HEK293 (cell line): Measurements from ENCODE around the gene TIMM44.

Source experiments
- EGR2 ChIP-seq: fragments of 450-650 bp; formaldehyde crosslinking; IDR thresholded peaks from 2 replicates; pipeline ENCODE4 v1.5.1; 2016; ENCODE audit warnings: low read depth, missing biosample characterization, missing genetic modification characterization
- GLIS1 ChIP-seq: fragments of 450-650 bp; formaldehyde crosslinking; IDR thresholded peaks from 2 replicates; pipeline ENCODE4 v1.5.1; 2016; ENCODE audit warnings: missing biosample characterization, missing genetic modification characterization
- KLF1 ChIP-seq: fragments of 450-650 bp; formaldehyde crosslinking; IDR thresholded peaks from 2 replicates; pipeline ENCODE4 v1.5.1; 2016; ENCODE audit warnings: missing biosample characterization, missing genetic modification characterization
- KLF10 ChIP-seq: fragments of 450-650 bp; IDR thresholded peaks from 2 replicates; pipeline ENCODE4 v1.5.1; 2018; ENCODE audit warnings: missing biosample characterization, mild to moderate bottlenecking, missing genetic modification characterization
- KLF9 ChIP-seq: fragments of 450-650 bp; formaldehyde crosslinking; IDR thresholded peaks from 2 replicates; pipeline ENCODE4 v1.5.1; 2016; ENCODE audit warnings: missing biosample characterization, missing genetic modification characterization, low read depth
- PRDM1 ChIP-seq: fragments of 450-650 bp; formaldehyde crosslinking; IDR thresholded peaks from 2 replicates; pipeline ENCODE4; 2016; ENCODE audit warnings: missing biosample characterization, missing genetic modification characterization
- SP2 ChIP-seq: fragments of 450-650 bp; formaldehyde crosslinking; IDR thresholded peaks from 2 replicates; pipeline ENCODE4 v1.5.1; 2016; ENCODE audit warnings: missing biosample characterization, missing genetic modification characterization
- SP7 ChIP-seq: fragments of 450-650 bp; formaldehyde crosslinking; IDR thresholded peaks from 2 replicates; pipeline ENCODE4 v1.5.1; 2016; ENCODE audit warnings: missing biosample characterization, missing genetic modification characterization
- WT1 ChIP-seq: fragments of 450-650 bp; formaldehyde crosslinking; IDR thresholded peaks from 2 replicates; pipeline ENCODE4 v1.5.1; 2016; ENCODE audit warnings: missing biosample characterization, missing genetic modification characterization
- ZBTB11 ChIP-seq: fragments of 450-650 bp; formaldehyde crosslinking; conservative IDR thresholded peaks from 2 replicates; pipeline ENCODE4 v1.5.1; 2016; ENCODE audit warnings: low read depth, missing biosample characterization, missing genetic modification characterization
- ZBTB17 ChIP-seq: fragments of 450-650 bp; formaldehyde crosslinking; IDR thresholded peaks from 2 replicates; pipeline ENCODE4 v1.5.1; 2016; ENCODE audit warnings: missing biosample characterization, missing genetic modification characterization
- ZBTB44 ChIP-seq: fragments of 450-650 bp; IDR thresholded peaks from 2 replicates; pipeline ENCODE4 v1.5.1; 2018; ENCODE audit warnings: missing biosample characterization, mild to moderate bottlenecking, missing genetic modification characterization
- ZBTB8A ChIP-seq: fragments of 450-650 bp; formaldehyde crosslinking; IDR thresholded peaks from 2 replicates; pipeline ENCODE4 v1.5.1; 2016; ENCODE audit warnings: missing biosample characterization, missing genetic modification characterization
- ZEB2 ChIP-seq: fragments of 450-650 bp; formaldehyde crosslinking; IDR thresholded peaks from 2 replicates; pipeline ENCODE4 v1.5.1; 2016; ENCODE audit warnings: missing biosample characterization, missing genetic modification characterization
- ZFHX2 ChIP-seq: fragments of 450-650 bp; formaldehyde crosslinking; conservative IDR thresholded peaks from 2 replicates; pipeline ENCODE4 v1.5.1; 2016; ENCODE audit warnings: missing biosample characterization, missing genetic modification characterization
- ZFP69B ChIP-seq: fragments of 450-650 bp; formaldehyde crosslinking; IDR thresholded peaks from 2 replicates; pipeline ENCODE4 v1.5.1; 2016; ENCODE audit warnings: missing biosample characterization, missing genetic modification characterization
- ZNF121 ChIP-seq: fragments of 450-650 bp; formaldehyde crosslinking; IDR thresholded peaks from 2 replicates; pipeline ENCODE4 v1.5.1; 2016; ENCODE audit warnings: missing biosample characterization, missing genetic modification characterization
- ZNF24 ChIP-seq: fragments of 450-650 bp; formaldehyde crosslinking; IDR thresholded peaks from 2 replicates; pipeline ENCODE4 v1.5.1; 2016; ENCODE audit warnings: missing biosample characterization, missing genetic modification characterization
- ZNF311 ChIP-seq: fragments of 450-650 bp; formaldehyde crosslinking; IDR thresholded peaks from 2 replicates; pipeline ENCODE4 v1.5.1; 2017; ENCODE audit warnings: missing biosample characterization, missing genetic modification characterization, borderline replicate concordance
- ZNF335 ChIP-seq: fragments of 450-650 bp; formaldehyde crosslinking; conservative IDR thresholded peaks from 2 replicates; pipeline ENCODE4 v1.5.1; 2016; ENCODE audit warnings: missing biosample characterization, missing genetic modification characterization
- ZNF366 ChIP-seq: fragments of 450-650 bp; formaldehyde crosslinking; conservative IDR thresholded peaks from 2 replicates; pipeline ENCODE4 v1.5.1; 2016; ENCODE audit warnings: missing biosample characterization, missing genetic modification characterization
- ZNF394 ChIP-seq: fragments of 450-650 bp; formaldehyde crosslinking; IDR thresholded peaks from 2 replicates; pipeline ENCODE4 v1.5.1; 2016; ENCODE audit warnings: missing biosample characterization, missing genetic modification characterization, mild to moderate bottlenecking, moderate library complexity, borderline replicate concordance
- ZNF416 ChIP-seq: fragments of 450-650 bp; formaldehyde crosslinking; IDR thresholded peaks from 2 replicates; pipeline ENCODE4 v1.5.1; 2016; ENCODE audit warnings: missing biosample characterization, missing genetic modification characterization
- ZNF549 ChIP-seq: fragments of 450-650 bp; IDR thresholded peaks from 2 replicates; pipeline ENCODE4 v1.5.1; 2018; ENCODE audit warnings: missing biosample characterization, missing genetic modification characterization, mild to moderate bottlenecking, inconsistent platforms, moderate library complexity
- ZNF561 ChIP-seq: fragments of 450-650 bp; IDR thresholded peaks from 2 replicates; pipeline ENCODE4 v1.5.1; 2018; ENCODE audit warnings: missing biosample characterization, missing genetic modification characterization, borderline replicate concordance
- ZNF629 ChIP-seq: fragments of 450-650 bp; formaldehyde crosslinking; IDR thresholded peaks from 2 replicates; pipeline ENCODE4 v1.5.1; 2017; ENCODE audit warnings: missing biosample characterization, missing genetic modification characterization
- ZNF692 ChIP-seq: fragments of 450-650 bp; formaldehyde crosslinking; IDR thresholded peaks from 2 replicates; pipeline ENCODE4 v1.5.1; 2016; ENCODE audit warnings: missing biosample characterization, missing genetic modification characterization
- ZNF76 ChIP-seq: fragments of 450-650 bp; formaldehyde crosslinking; IDR thresholded peaks from 2 replicates; pipeline ENCODE4; 2016; ENCODE audit warnings: low read depth, missing biosample characterization, missing genetic modification characterization, borderline replicate concordance
- ZSCAN23 ChIP-seq: fragments of 450-650 bp; formaldehyde crosslinking; IDR thresholded peaks from 2 replicates; pipeline ENCODE4 v1.5.1; 2016; ENCODE audit warnings: missing biosample characterization, missing genetic modification characterization
- TF ChIP-seq, protein P1 (sequence below): fragments of 450-650 bp; formaldehyde crosslinking; IDR thresholded peaks from 2 replicates; pipeline ENCODE4 v1.5.1; 2016; ENCODE audit warnings: missing biosample characterization, missing genetic modification characterization
- TF ChIP-seq, protein P2 (sequence below): fragments of 450-650 bp; formaldehyde crosslinking; IDR thresholded peaks from 2 replicates; pipeline ENCODE4 v1.5.1; 2016; ENCODE audit warnings: missing biosample characterization, missing genetic modification characterization

The TIMM44 gene

DNA sequence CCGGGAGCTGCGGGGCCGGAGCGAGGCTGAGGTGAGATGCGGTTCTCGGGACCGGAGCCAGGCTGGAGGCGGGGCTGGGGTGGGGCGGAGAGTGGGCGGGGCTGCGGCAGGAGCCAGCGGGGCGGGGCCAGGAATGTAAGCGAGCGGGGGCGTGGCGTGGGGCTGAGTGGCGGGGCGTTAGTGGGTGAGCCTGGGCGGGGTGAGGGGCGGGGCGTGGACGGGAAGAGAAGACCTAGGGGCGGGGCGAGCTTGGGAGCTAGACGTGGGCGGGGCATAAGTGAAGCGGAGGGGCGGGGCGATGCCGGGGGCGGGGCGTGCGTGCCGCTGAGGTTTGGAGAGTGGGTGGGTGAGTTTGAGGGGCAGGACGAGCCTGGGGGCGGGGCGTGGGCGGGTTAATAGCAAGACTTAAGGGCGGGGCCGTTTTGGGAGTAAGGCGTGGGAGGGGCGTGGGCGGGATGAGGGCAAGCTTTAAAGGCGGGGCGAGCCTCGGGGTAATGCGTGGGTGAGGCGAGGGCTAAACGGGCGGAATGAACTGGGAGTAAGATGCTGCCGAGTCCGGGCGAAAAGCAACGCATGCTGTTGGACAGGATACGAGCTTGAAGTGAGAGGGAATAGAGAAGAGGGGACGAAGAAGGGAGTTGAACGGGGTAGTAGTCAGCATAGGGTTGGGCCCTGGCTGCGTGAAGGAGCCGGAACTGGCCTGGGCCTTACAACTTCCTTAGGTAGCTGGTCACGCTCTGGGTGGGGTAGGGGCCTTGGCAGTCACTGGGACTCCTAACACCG is 22.8 kb downstream of the TIMM44 start (continued):
- TF ChIP-seq, protein P1, sequence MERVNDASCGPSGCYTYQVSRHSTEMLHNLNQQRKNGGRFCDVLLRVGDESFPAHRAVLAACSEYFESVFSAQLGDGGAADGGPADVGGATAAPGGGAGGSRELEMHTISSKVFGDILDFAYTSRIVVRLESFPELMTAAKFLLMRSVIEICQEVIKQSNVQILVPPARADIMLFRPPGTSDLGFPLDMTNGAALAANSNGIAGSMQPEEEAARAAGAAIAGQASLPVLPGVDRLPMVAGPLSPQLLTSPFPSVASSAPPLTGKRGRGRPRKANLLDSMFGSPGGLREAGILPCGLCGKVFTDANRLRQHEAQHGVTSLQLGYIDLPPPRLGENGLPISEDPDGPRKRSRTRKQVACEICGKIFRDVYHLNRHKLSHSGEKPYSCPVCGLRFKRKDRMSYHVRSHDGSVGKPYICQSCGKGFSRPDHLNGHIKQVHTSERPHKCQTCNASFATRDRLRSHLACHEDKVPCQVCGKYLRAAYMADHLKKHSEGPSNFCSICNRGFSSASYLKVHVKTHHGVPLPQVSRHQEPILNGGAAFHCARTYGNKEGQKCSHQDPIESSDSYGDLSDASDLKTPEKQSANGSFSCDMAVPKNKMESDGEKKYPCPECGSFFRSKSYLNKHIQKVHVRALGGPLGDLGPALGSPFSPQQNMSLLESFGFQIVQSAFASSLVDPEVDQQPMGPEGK (tag by site-specific recombination) = peak; percentile 85
- TF ChIP-seq GLIS1 (tag by site-specific recombination) (peak; percentile 67; the same call in 1 of the 2 replicates), SP2 (tag by site-specific recombination) (peak; percentile 88), KLF9 (tag by site-specific recombination) (peak; percentile 92), ZNF76 (peak; percentile 12; the same call in 1 of the 2 replicates), ZNF24 (0 out of 2 replicates have a peak, but pooled peaks have one; percentile 30), ZFHX2 (tag by site-specific recombination) (peak; percentile 100), KLF10 (tag by site-specific recombination) (peak; percentile 88), ZNF121 (tag by site-specific recombination) (no peak), PRDM1 (tag by site-specific recombination) (peak; percentile 39; the same call in 1 of the 2 replicates), ZNF311 (tag by site-specific recombination) (no peak), ZNF692 (tag by site-specific recombination) (peak; percentile 60; the same call in 1 of the 2 replicates), ZNF335 (tag by site-specific recombination) (no peak; the same call in none of the 2 replicates), ZBTB8A (tag by site-specific recombination) (peak; percentile 90), ZNF394 (tag by site-specific recombination) (peak; percentile 11; the same call in 1 of the 2 replicates), WT1 (peak; percentile 53; the same call in 1 of the 2 replicates), ZNF416 (tag by site-specific recombination) (no peak), ZNF549 (tag by site-specific recombination) (no peak), SP7 (tag by site-specific recombination) (peak; percentile 77), ZFP69B (tag by site-specific recombination) (peak; percentile 73), EGR2 (tag by site-specific recombination) (peak; percentile 99), ZNF366 (peak; percentile 56), ZBTB11 (tag by site-specific recombination) (peak; percentile 68; the same call in 1 of the 2 replicates), ZBTB17 (tag by site-specific recombination) (peak; percentile 78), ZSCAN23 (tag by site-specific recombination) (no peak), ZNF629 (peak; percentile 52), ZNF561 (tag by site-specific recombination) (0 out of 2 replicates have a peak, but pooled peaks have one; percentile 9), KLF1 (tag by site-specific recombination) (peak; percentile 97), ZBTB44 (tag by site-specific recombination) (no peak), ZEB2 (peak; percentile 17; the same call in 1 of the 2 replicates)
- TF ChIP-seq, protein P2, sequence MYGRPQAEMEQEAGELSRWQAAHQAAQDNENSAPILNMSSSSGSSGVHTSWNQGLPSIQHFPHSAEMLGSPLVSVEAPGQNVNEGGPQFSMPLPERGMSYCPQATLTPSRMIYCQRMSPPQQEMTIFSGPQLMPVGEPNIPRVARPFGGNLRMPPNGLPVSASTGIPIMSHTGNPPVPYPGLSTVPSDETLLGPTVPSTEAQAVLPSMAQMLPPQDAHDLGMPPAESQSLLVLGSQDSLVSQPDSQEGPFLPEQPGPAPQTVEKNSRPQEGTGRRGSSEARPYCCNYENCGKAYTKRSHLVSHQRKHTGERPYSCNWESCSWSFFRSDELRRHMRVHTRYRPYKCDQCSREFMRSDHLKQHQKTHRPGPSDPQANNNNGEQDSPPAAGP (tag by site-specific recombination) = peak; percentile 90
